ENCODE measurements around the gene EFHC1. TPM values are rescaled to one million over a fixed set of nuclear protein-coding genes. Genes with fewer than 3 reads are reported as not detected.

EFHC1 gene
- total RNA-seq, 1 donor from 2014 or later, result 25.6 TPM

DNA sequence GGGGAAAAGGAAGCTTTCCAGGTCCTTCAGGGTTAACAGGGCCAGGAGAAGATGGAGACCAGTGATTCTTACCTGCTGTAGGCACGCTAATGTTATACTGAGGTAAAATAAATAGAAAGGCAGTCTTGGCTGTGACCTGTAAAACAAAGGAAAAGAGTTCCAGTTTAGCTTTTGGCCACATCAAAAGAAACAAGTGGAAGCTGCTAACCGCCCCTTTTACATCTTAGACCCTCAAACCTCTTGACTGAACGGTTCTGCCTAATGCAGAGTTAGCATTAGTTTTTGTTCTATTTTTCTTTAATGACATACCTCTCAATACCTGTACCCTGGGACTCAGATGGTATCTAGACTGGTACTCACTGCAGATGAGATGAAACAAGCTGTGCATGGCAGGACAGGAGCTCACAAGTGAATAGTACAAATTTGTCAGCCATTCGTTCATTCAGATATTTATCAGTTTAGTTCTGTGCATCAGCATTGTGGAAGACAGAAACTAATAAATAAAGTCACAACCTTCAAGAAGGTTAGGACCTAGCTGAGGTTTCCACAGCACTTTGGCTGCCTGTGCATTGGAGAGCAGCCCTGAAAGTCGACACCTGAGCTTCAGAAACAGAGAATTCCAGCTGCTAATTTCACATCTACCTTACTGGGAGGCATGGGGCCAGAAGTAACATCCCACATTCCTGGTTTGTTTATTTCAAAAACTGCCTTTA is 115.7 kb downstream of the EFHC1 start:
- Histone ChIP-seq H3K27ac (ENCODE audit: low read depth, low read length) (no peak overlapping the region), H3K79me2 (ENCODE audit: insufficient read depth, low read length) (peaks cover 82% of the 10 kb centered on the region), H3K4me3 (ENCODE audit: insufficient read depth, low read depth, low read length) (no peak overlapping the region), H4K20me1 (ENCODE audit: insufficient read depth, low read length) (no peaks in the 10 kb centered on the region), H3K27me3 (ENCODE audit: insufficient read depth, low read length) (no peaks in the 10 kb centered on the region), H3K36me3 (ENCODE audit: insufficient read depth, low read length) (peaks cover 13% of the 10 kb centered on the region), H3K4me2 (ENCODE audit: low read length) (no peak overlapping the region), H3K9ac (ENCODE audit: low read length) (no peak overlapping the region), H3K9me3 (ENCODE audit: insufficient read depth, low read depth, low read length) (no peaks in the 10 kb centered on the region), H2AFZ (ENCODE audit: low read depth, low read length) (no peak overlapping the region), H3K4me1 (ENCODE audit: insufficient read depth, low read length) (peaks cover 62% of the 10 kb centered on the region)
- no peak for TF ChIP-seq EZH2 (IDR thresholded peaks at IDR 0.05; ENCODE audit: insufficient read depth, low read length)
- TF ChIP-seq, protein P1, sequence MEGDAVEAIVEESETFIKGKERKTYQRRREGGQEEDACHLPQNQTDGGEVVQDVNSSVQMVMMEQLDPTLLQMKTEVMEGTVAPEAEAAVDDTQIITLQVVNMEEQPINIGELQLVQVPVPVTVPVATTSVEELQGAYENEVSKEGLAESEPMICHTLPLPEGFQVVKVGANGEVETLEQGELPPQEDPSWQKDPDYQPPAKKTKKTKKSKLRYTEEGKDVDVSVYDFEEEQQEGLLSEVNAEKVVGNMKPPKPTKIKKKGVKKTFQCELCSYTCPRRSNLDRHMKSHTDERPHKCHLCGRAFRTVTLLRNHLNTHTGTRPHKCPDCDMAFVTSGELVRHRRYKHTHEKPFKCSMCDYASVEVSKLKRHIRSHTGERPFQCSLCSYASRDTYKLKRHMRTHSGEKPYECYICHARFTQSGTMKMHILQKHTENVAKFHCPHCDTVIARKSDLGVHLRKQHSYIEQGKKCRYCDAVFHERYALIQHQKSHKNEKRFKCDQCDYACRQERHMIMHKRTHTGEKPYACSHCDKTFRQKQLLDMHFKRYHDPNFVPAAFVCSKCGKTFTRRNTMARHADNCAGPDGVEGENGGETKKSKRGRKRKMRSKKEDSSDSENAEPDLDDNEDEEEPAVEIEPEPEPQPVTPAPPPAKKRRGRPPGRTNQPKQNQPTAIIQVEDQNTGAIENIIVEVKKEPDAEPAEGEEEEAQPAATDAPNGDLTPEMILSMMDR (IDR thresholded peaks at IDR 0.05; ENCODE audit: insufficient read depth, low read depth, low read length), result no peak
- Mint-ChIP-seq H3K9me3 (ENCODE audit: unreplicated experiment) (peaks cover 2% of the 10 kb centered on the region), H3K27ac (ENCODE audit: unreplicated experiment) (peak overlapping the region; percentile 6), H3K36me3 (ENCODE audit: low read depth, unreplicated experiment) (peaks cover 22% of the 10 kb centered on the region), H3K4me1 (ENCODE audit: low read depth, unreplicated experiment) (peaks cover 65% of the 10 kb centered on the region), H3K4me3 (ENCODE audit: unreplicated experiment) (no peak overlapping the region), H3K27me3 (ENCODE audit: low read depth, unreplicated experiment) (no peaks in the 10 kb centered on the region)
- FAIRE-seq, result no peak
- no peak for DNase-seq (ENCODE audit: low read depth)

DNA sequence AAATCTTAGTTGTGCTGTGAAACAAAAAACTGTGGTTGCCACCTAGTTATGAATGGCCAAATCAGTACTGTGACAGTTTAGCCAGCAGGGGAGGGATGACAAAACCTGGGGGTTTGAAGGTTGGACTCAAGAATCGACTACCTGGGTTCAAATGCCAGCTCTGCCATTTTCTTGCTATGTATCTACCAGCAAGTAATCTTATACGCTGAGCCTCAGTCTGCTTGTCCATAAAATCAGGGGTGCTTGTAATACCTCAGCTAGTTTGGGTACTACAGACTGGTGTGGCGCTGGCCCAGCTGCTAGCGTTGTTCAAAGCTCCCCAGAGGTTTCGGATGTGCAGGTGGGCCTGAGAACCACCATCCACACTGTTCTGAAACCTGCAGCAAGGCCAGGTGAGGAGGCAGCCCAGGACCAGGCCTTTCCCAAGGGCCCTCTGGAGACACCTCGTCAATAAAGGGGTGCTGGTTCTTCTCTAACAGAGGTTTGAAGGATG is 116.3 kb downstream of the EFHC1 start:
- no peaks in the 10 kb centered on the region for H3K9me3 ChIP-seq (ENCODE audit: insufficient read depth, low read depth, low read length)
- TF ChIP-seq, protein P1 (IDR thresholded peaks at IDR 0.05; ENCODE audit: insufficient read depth, low read depth, low read length), result no peak
- no peak for TF ChIP-seq EZH2 (IDR thresholded peaks at IDR 0.05; ENCODE audit: insufficient read depth, low read length)
- H3K4me3 Mint-ChIP-seq (ENCODE audit: unreplicated experiment), result no peak overlapping the region
- no peak overlapping the region for H3K4me3 ChIP-seq (ENCODE audit: insufficient read depth, low read depth, low read length)
- no peak for FAIRE-seq
- H2AFZ ChIP-seq (ENCODE audit: low read depth, low read length), result no peak overlapping the region
- no peaks in the 10 kb centered on the region for H3K27me3 Mint-ChIP-seq (ENCODE audit: low read depth, unreplicated experiment)
- peaks cover 65% of the 10 kb centered on the region for H3K4me1 ChIP-seq (ENCODE audit: insufficient read depth, low read length)
- no peak overlapping the region for H3K9ac ChIP-seq (ENCODE audit: low read length)
- peaks cover 82% of the 10 kb centered on the region for H3K79me2 ChIP-seq (ENCODE audit: insufficient read depth, low read length)
- peak overlapping the region; percentile 7 for H3K27ac ChIP-seq (ENCODE audit: low read depth, low read length)
- H3K36me3 Mint-ChIP-seq (ENCODE audit: low read depth, unreplicated experiment), result peaks cover 22% of the 10 kb centered on the region
- no peaks in the 10 kb centered on the region for H4K20me1 ChIP-seq (ENCODE audit: insufficient read depth, low read length)
- peak overlapping the region; percentile 53 for H3K27ac Mint-ChIP-seq (ENCODE audit: unreplicated experiment)
- DNase-seq (ENCODE audit: low read depth), result no peak
- H3K4me2 ChIP-seq (ENCODE audit: low read length), result no peak overlapping the region
- H3K27me3 ChIP-seq (ENCODE audit: insufficient read depth, low read length), result no peaks in the 10 kb centered on the region
- peaks cover 67% of the 10 kb centered on the region for H3K4me1 Mint-ChIP-seq (ENCODE audit: low read depth, unreplicated experiment)
- H3K9me3 Mint-ChIP-seq (ENCODE audit: unreplicated experiment), result peaks cover 2% of the 10 kb centered on the region
- peaks cover 13% of the 10 kb centered on the region for H3K36me3 ChIP-seq (ENCODE audit: insufficient read depth, low read length)

All from astrocyte (in vitro differentiated cells and primary cell).